NCI-H526 (cell line): ENCODE data around the gene ARHGEF7.

Experiments
- DNase-seq, 2 experiments: peaks; one replicate each; lab custom pipeline; 2025; lab: John Stamatoyannopoulos, UW

Gene ARHGEF7

GRCh38 chr13:111139452-111139851, 24.3 kb downstream of the ARHGEF7 start:
- DNase-seq: no peak

GRCh38 chr13:111139873-111140561, 24.9 kb downstream of the ARHGEF7 start:
- DNase-seq: peak in 1 of 2 experiments; percentile 33

- DNase-seq: no peak
Measured at GRCh38 chr13:111140562-111141105, 25.5 kb downstream of the ARHGEF7 start.

- no peak for DNase-seq
Measured at GRCh38 chr13:111142472-111142871, 27.4 kb downstream of the ARHGEF7 start.

GRCh38 chr13:111143865-111144540, 28.9 kb downstream of the ARHGEF7 start:
- no peak for DNase-seq

GRCh38 chr13:111145071-111145470, 30.0 kb downstream of the ARHGEF7 start:
- DNase-seq: no peak

- DNase-seq: no peak
Measured at GRCh38 chr13:111145506-111145905, 30.4 kb downstream of the ARHGEF7 start.

- peak in 1 of 2 experiments; percentile 44 for DNase-seq
Measured at GRCh38 chr13:111152844-111153243, 37.7 kb downstream of the ARHGEF7 start.

- peak; percentile 86 to 96 for DNase-seq
Measured at GRCh38 chr13:111153279-111153976, 38.3 kb downstream of the ARHGEF7 start.

GRCh38 chr13:111153977-111154332, 38.8 kb downstream of the ARHGEF7 start:
- DNase-seq: peak in 1 of 2 experiments; percentile 74

- no peak for DNase-seq
Measured at GRCh38 chr13:111156421-111156820, 41.3 kb downstream of the ARHGEF7 start.

- DNase-seq: no peak
Measured at GRCh38 chr13:111158136-111158805, 43.2 kb downstream of the ARHGEF7 start.

- no peak for DNase-seq
Measured at GRCh38 chr13:111159362-111160320, 44.5 kb downstream of the ARHGEF7 start.

- DNase-seq: no peak
Measured at GRCh38 chr13:111160648-111161047, 45.5 kb downstream of the ARHGEF7 start.

- DNase-seq: no peak
Measured at GRCh38 chr13:111161601-111162600, 46.8 kb downstream of the ARHGEF7 start.

GRCh38 chr13:111165241-111166010, 50.3 kb downstream of the ARHGEF7 start:
- DNase-seq: peak in 1 of 2 experiments; percentile 26

- DNase-seq: no peak
Measured at GRCh38 chr13:111166882-111167675, 52.0 kb downstream of the ARHGEF7 start.

- DNase-seq: no peak
Measured at GRCh38 chr13:111168107-111168506, 53.0 kb downstream of the ARHGEF7 start.
